Prostate gland (tissue), 2 donors: ENCODE data around the gene HTR6.

Experiments
- POLR2A ChIP-seq: fragments of 450-650 bp; IDR thresholded peaks from one replicate; pipeline ENCODE4 v1.6.1; 2016; ENCODE audit warnings: antibody characterized with exemption, mild to moderate bottlenecking
- POLR2AphosphoS5 ChIP-seq: sonication (generic); formaldehyde crosslinking; IDR thresholded peaks from one replicate; pipeline ENCODE4 v1.6.1; 2017; ENCODE audit warnings: antibody characterized with exemption
- TF ChIP-seq, protein P1 (sequence below), 4 experiments: fragments of 200-600 bp in 2 of 4; fragments of 450-650 bp in 2 of 4; sonication (generic) in 2 of 4; IDR thresholded peaks; 1 replicate in 3 of 4; 2 replicates in 1 of 4; pipeline ENCODE4 v1.5.1; 2016 to 2019; ENCODE audit warnings: antibody characterized with exemption in 4 of 4, mild to moderate bottlenecking in 2 of 4, moderate library complexity in 2 of 4

DNA sequence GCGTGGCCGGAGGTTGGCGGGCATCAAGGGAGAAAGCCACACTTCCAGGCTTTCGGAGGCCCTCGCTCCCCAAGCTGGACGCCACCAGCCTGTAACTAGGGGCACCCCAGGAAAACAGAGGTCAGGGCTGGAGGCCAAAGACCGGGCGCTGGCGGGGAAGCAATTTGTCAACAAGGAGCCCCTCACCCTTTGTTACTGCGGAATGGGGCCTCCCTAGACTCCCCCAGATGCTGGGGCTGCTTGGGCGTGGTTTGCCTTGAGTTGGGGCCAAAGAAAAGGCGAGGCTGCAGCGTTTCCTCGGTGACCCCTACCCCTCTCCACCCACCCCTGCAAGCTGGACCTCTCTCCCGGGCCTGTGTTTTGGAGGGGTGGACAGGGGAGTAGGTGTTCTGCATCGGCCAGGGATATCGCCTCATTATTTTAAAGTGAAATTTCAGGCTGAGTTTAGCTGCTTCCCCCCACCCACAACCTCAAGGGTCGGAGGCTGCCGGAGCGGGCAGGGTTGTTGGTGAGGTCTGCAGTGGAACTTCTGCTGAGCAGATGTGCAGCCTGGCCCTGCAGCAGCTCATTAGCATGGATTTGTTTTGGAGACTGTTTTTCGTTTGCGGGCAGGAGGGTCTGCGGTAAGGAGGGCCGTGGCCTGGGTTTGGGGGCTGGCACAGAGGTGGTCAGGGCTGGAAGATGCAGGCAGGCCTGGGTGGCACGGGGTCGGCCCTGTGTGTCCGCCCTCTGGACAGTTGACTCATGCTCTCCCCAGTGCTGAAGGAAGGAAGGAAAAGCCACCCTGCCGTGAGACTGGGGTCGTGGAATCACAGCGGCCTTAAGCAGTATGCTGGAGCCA is 19.0 kb upstream of the HTR6 start:
- TF ChIP-seq POLR2AphosphoS5 (no peak), POLR2A (no peak)
- TF ChIP-seq, protein P1, sequence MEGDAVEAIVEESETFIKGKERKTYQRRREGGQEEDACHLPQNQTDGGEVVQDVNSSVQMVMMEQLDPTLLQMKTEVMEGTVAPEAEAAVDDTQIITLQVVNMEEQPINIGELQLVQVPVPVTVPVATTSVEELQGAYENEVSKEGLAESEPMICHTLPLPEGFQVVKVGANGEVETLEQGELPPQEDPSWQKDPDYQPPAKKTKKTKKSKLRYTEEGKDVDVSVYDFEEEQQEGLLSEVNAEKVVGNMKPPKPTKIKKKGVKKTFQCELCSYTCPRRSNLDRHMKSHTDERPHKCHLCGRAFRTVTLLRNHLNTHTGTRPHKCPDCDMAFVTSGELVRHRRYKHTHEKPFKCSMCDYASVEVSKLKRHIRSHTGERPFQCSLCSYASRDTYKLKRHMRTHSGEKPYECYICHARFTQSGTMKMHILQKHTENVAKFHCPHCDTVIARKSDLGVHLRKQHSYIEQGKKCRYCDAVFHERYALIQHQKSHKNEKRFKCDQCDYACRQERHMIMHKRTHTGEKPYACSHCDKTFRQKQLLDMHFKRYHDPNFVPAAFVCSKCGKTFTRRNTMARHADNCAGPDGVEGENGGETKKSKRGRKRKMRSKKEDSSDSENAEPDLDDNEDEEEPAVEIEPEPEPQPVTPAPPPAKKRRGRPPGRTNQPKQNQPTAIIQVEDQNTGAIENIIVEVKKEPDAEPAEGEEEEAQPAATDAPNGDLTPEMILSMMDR (IDR thresholded peaks at IDR 0.05), result no peak
